WTC11 (cell line): ENCODE results near the gene SLC9A9. TPM values are rescaled to one million over a fixed set of nuclear protein-coding genes. Genes with fewer than 3 reads are reported as not detected.

ENCODE experiments used
- ATAC-seq: fragments of 200-7000 bp; cut with Tn5 transposase; 2 replicates; pipeline ENCODE4 v1.10.0; 2021; ENCODE audit warnings: mild to moderate bottlenecking, moderate library complexity
- CTCF ChIA-PET: fragments of 300-600 bp; sonication (Branson Sonifier 250); formaldehyde crosslinking; loops from one replicate; lab custom pipeline; 2021; ENCODE audit warnings: antibody characterized with exemption; lab: Charles Lee
- POLR2A ChIA-PET: fragments of 350-600 bp; sonication (Branson Sonifier 250); formaldehyde crosslinking; loops from one replicate; lab custom pipeline; 2021; ENCODE audit warnings: antibody characterized with exemption; lab: Charles Lee
- DNase-seq: peaks from one replicate; pipeline ENCODE4 v3.0.0; 2021; ENCODE audit warnings: low spot score
- H3K27ac Mint-ChIP-seq: 2 replicates; pipeline ENCODE4 v1.8.0; 2021; ENCODE audit warnings: mixed read lengths
- H3K27me3 Mint-ChIP-seq: 2 replicates; pipeline ENCODE4 v1.8.0; 2021; ENCODE audit warnings: low read depth, mild to moderate bottlenecking, moderate library complexity, mixed read lengths
- H3K36me3 Mint-ChIP-seq: 2 replicates; pipeline ENCODE4 v1.8.0; 2021; ENCODE audit warnings: mixed read lengths
- H3K4me1 Mint-ChIP-seq: 2 replicates; pipeline ENCODE4 v1.8.0; 2022; ENCODE audit warnings: mixed read lengths
- H3K4me3 Mint-ChIP-seq: 2 replicates; pipeline ENCODE4 v1.8.0; 2021; ENCODE audit warnings: mild to moderate bottlenecking, moderate library complexity, mixed read lengths
- H3K9me3 Mint-ChIP-seq: 2 replicates; pipeline ENCODE4 v1.8.0; 2021; ENCODE audit warnings: mixed read lengths
- E2F1 ChIP-seq: sonication (generic); formaldehyde crosslinking; IDR thresholded peaks from 2 replicates; pipeline ENCODE4 v1.8.0; 2022; ENCODE audit warnings: mild to moderate bottlenecking, missing genetic modification reagents
- E2F5 ChIP-seq: sonication (generic); formaldehyde crosslinking; IDR thresholded peaks from 2 replicates; pipeline ENCODE4 v1.8.1; 2022; ENCODE audit warnings: mild to moderate bottlenecking, moderate library complexity, missing genetic modification reagents
- ETV6 ChIP-seq: sonication (generic); formaldehyde crosslinking; IDR thresholded peaks from 2 replicates; pipeline ENCODE4 v1.8.1; 2022; ENCODE audit warnings: mild to moderate bottlenecking, missing genetic modification reagents
- IRF2 ChIP-seq: sonication (generic); formaldehyde crosslinking; IDR thresholded peaks from 2 replicates; pipeline ENCODE4 v1.8.0; 2022; ENCODE audit warnings: low read depth, missing genetic modification reagents, borderline replicate concordance
- JAZF1 ChIP-seq: fragments of 250-450 bp; sonication (Bioruptor Pico); IDR thresholded peaks from 2 replicates; pipeline ENCODE4 v1.9.0; 2021; ENCODE audit warnings: moderate library complexity, mild to moderate bottlenecking, inconsistent platforms
- JUN ChIP-seq: sonication (generic); formaldehyde crosslinking; IDR thresholded peaks from 2 replicates; pipeline ENCODE4 v1.8.0; 2023; ENCODE audit warnings: mild to moderate bottlenecking, missing genetic modification reagents
- MAX ChIP-seq: sonication (generic); formaldehyde crosslinking; IDR thresholded peaks from 2 replicates; pipeline ENCODE4 v1.8.0; 2022; ENCODE audit warnings: mild to moderate bottlenecking, missing genetic modification reagents
- MLX ChIP-seq: sonication (generic); formaldehyde crosslinking; IDR thresholded peaks from 2 replicates; pipeline ENCODE4 v1.8.1; 2023; ENCODE audit warnings: mild to moderate bottlenecking, missing genetic modification reagents, moderate library complexity
- NR1H2 ChIP-seq: sonication (generic); formaldehyde crosslinking; IDR thresholded peaks from 2 replicates; pipeline ENCODE4 v1.9.0; 2021; ENCODE audit warnings: mild to moderate bottlenecking, moderate library complexity, missing genetic modification reagents
- OVOL2 ChIP-seq: fragments of 250-450 bp; sonication (Bioruptor Pico); IDR thresholded peaks from 2 replicates; pipeline ENCODE4 v1.9.0; 2021; ENCODE audit warnings: mild to moderate bottlenecking, borderline replicate concordance
- PREB ChIP-seq: sonication (generic); formaldehyde crosslinking; IDR thresholded peaks from 2 replicates; pipeline ENCODE4 v1.8.1; 2022; ENCODE audit warnings: mild to moderate bottlenecking, missing genetic modification reagents, moderate library complexity, borderline replicate concordance
- USF1 ChIP-seq: sonication (generic); formaldehyde crosslinking; IDR thresholded peaks from 2 replicates; pipeline ENCODE4 v1.8.0; 2022; ENCODE audit warnings: mild to moderate bottlenecking, missing genetic modification reagents
- USF2 ChIP-seq: sonication (generic); formaldehyde crosslinking; IDR thresholded peaks from 2 replicates; pipeline ENCODE4 v1.8.1; 2023; ENCODE audit warnings: mild to moderate bottlenecking, missing genetic modification reagents, moderate library complexity
- ZBTB43 ChIP-seq: sonication (generic); formaldehyde crosslinking; IDR thresholded peaks from 2 replicates; pipeline ENCODE4 v1.8.1; 2023; ENCODE audit warnings: mild to moderate bottlenecking, missing genetic modification reagents
- ZMAT4 ChIP-seq: fragments of 250-450 bp; sonication (Bioruptor Pico); IDR thresholded peaks from 2 replicates; pipeline ENCODE4 v1.9.0; 2021; ENCODE audit warnings: mild to moderate bottlenecking
- ZNF281 ChIP-seq: sonication (generic); formaldehyde crosslinking; IDR thresholded peaks from 2 replicates; pipeline ENCODE4 v1.8.0; 2023; ENCODE audit warnings: mild to moderate bottlenecking, missing genetic modification reagents
- ZNF416 ChIP-seq: fragments of 250-450 bp; sonication (Bioruptor Pico); IDR thresholded peaks from 2 replicates; pipeline ENCODE4 v1.9.0; 2021; ENCODE audit warnings: mild to moderate bottlenecking, inconsistent platforms
- ZNF423 ChIP-seq: fragments of 250-450 bp; sonication (Bioruptor Pico); IDR thresholded peaks from 2 replicates; pipeline ENCODE4 v2.1.2; 2022; ENCODE audit warnings: mild to moderate bottlenecking, moderate library complexity
- ZNF425 ChIP-seq: fragments of 250-450 bp; sonication (Bioruptor Pico); conservative IDR thresholded peaks from 2 replicates; pipeline ENCODE4 v1.9.0; 2021; ENCODE audit warnings: mild to moderate bottlenecking
- total RNA-seq: library from RNA; stranded (reverse); gene quantifications from 3 replicates; pipeline ENCODE4 v1.2.3, GENCODE V29; 2021

The SLC9A9 gene
- total RNA-seq, 1 experiment from 2014 or later = 1.2 TPM

- H3K9me3 Mint-ChIP-seq = no peaks in the 10 kb centered on the region
- POLR2A ChIA-PET = no interaction called here
- ATAC-seq (no peak), DNase-seq (no peak)
- peaks cover 2% of the 10 kb centered on the region for H3K4me1 Mint-ChIP-seq
- CTCF ChIA-PET = no interaction called here
- H3K4me3 Mint-ChIP-seq = no peak overlapping the region
- no peak overlapping the region; the same call in 1 of the 2 replicates for H3K27ac Mint-ChIP-seq
- H3K27me3 Mint-ChIP-seq = no peaks in the 10 kb centered on the region
- no peak for TF ChIP-seq JAZF1
- no peak for TF ChIP-seq MLX (CRISPR knock-in tag)
- TF ChIP-seq ETV6 = no peak
- TF ChIP-seq, all 79 proteins: peak for 0
- H3K36me3 Mint-ChIP-seq = no peaks in the 10 kb centered on the region
Measured at GRCh38 chr3:143269741-143270140, 578.5 kb downstream of the SLC9A9 start.

GRCh38 chr3:143267989-143268388 is 580.3 kb downstream of the SLC9A9 start:
- Mint-ChIP-seq H3K4me1 (peaks cover 7% of the 10 kb centered on the region), H3K27ac (no peak overlapping the region), H3K27me3 (no peaks in the 10 kb centered on the region)
- CTCF ChIA-PET = no interaction called here
- POLR2A ChIA-PET = interaction anchor here (0.7 kb wide), 1 partner anchor 24 kb away, joined by 8 read pairs; no protein-coding TSS in a partner anchor
- no peak for TF ChIP-seq E2F5
- no peak for TF ChIP-seq IRF2 (CRISPR knock-in tag)
- TF ChIP-seq NR1H2 = no peak
- no peak for TF ChIP-seq MAX (CRISPR knock-in tag)
- no peak for TF ChIP-seq ZMAT4
- TF ChIP-seq PREB (CRISPR knock-in tag) = no peak
- TF ChIP-seq ZBTB43 = no peak
- TF ChIP-seq ZNF416 = no peak
- no peak for TF ChIP-seq ZNF281 (CRISPR knock-in tag)
- no peak for TF ChIP-seq E2F1 (CRISPR knock-in tag)
- TF ChIP-seq USF1 = no peak
- TF ChIP-seq ZNF423 = no peak
- TF ChIP-seq USF2 (CRISPR knock-in tag) = no peak
- no peak for TF ChIP-seq JUN (CRISPR knock-in tag)
- no peak for TF ChIP-seq OVOL2 (CRISPR knock-in tag)
- TF ChIP-seq ZNF425 (CRISPR knock-in tag) = no peak
- TF ChIP-seq, all 79 proteins: peak for 0
- Mint-ChIP-seq H3K9me3 (no peaks in the 10 kb centered on the region), H3K4me3 (no peak overlapping the region), H3K36me3 (no peaks in the 10 kb centered on the region)
- DNase-seq (no peak), ATAC-seq (no peak)
